ENCODE results near the gene NOX3.

DNA sequence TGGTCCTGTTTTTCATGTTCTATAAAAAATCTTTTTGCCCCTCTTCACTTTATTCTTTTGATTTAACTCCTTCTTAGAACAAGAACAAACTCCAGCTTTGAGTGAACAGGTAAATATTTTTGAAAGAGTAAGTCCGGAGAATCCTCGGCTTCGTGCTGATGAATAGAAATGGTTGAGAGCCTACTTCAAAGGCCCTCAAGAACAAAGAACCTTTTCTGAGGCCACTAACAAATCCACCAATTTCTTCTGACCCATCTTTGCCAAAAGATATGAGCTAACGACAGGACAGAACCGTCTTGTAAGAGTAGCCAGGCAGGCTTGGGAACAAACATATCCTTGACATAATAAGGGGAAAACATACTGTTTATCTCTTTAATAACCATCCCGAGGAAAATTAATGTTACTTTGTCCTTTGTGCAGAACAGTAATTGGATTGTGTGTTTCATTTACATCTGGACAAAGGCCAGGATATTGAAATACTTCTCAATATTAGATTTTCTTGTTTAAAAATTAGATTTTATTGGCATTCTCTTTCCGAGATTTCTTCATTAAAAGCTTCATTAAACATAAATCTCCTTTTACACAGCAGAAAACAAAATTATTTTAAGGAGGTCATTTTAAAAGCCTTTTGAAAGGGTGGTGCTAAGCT lies 52.9 kb downstream of the NOX3 start:
- TF ChIP-seq, protein P1, sequence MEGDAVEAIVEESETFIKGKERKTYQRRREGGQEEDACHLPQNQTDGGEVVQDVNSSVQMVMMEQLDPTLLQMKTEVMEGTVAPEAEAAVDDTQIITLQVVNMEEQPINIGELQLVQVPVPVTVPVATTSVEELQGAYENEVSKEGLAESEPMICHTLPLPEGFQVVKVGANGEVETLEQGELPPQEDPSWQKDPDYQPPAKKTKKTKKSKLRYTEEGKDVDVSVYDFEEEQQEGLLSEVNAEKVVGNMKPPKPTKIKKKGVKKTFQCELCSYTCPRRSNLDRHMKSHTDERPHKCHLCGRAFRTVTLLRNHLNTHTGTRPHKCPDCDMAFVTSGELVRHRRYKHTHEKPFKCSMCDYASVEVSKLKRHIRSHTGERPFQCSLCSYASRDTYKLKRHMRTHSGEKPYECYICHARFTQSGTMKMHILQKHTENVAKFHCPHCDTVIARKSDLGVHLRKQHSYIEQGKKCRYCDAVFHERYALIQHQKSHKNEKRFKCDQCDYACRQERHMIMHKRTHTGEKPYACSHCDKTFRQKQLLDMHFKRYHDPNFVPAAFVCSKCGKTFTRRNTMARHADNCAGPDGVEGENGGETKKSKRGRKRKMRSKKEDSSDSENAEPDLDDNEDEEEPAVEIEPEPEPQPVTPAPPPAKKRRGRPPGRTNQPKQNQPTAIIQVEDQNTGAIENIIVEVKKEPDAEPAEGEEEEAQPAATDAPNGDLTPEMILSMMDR (IDR thresholded peaks at IDR 0.05), result no peak
- TF ChIP-seq POLR2A (IDR thresholded peaks at IDR 0.05), result no peak
